HG03060 (cell line): ENCODE measurements around the gene PPM1J.
"Not testable (repeated sequence)": the region's sequence is repeated elsewhere in the genome, so short reads cannot be mapped to it uniquely, and the experiment has no call there.

Experiments used
- ATAC-seq: cut with Tn5 transposase; IDR thresholded peaks from one replicate; pipeline ENCODE4 v1.9.1; 2021; ENCODE audit warnings: low read depth, moderate number of reproducible peaks; ENCODE audit not compliant: unreplicated experiment

Gene PPM1J

GRCh38 chr1:112721966-112722524, 6.9 kb upstream of the PPM1J start:
- no peak for ATAC-seq

- ATAC-seq, result not testable (repeated sequence)
These were observed 6.2 kb upstream of the PPM1J start for GRCh38 chr1:112721294-112721693.

- ATAC-seq, result no peak
These were observed 5.7 kb upstream of the PPM1J start for GRCh38 chr1:112720800-112721199.

GRCh38 chr1:112719706-112720105, 4.6 kb upstream of the PPM1J start:
- ATAC-seq, result no peak

GRCh38 chr1:112718691-112719418, 3.7 kb upstream of the PPM1J start:
- ATAC-seq, result no peak

GRCh38 chr1:112717263-112717873, 2.2 kb upstream of the PPM1J start:
- no peak for ATAC-seq

GRCh38 chr1:112716133-112716720, 1.1 kb upstream of the PPM1J start:
- no peak for ATAC-seq

- no peak for ATAC-seq
These were observed 544 bp downstream of the PPM1J start for GRCh38 chr1:112714313-112715263.

GRCh38 chr1:112713466-112714312, 1.4 kb downstream of the PPM1J start:
- no peak for ATAC-seq

GRCh38 chr1:112712701-112713128, 2.4 kb downstream of the PPM1J start:
- no peak for ATAC-seq

GRCh38 chr1:112712191-112712590, 2.9 kb downstream of the PPM1J start:
- no peak for ATAC-seq

GRCh38 chr1:112711670-112712069, 3.5 kb downstream of the PPM1J start:
- no peak for ATAC-seq

GRCh38 chr1:112711041-112711440, 4.1 kb downstream of the PPM1J start:
- no peak for ATAC-seq

- no peak for ATAC-seq
These were observed 4.5 kb downstream of the PPM1J start for GRCh38 chr1:112710586-112710985.

GRCh38 chr1:112710159-112710558, 5.0 kb downstream of the PPM1J start:
- ATAC-seq, result no peak

- no peak for ATAC-seq
These were observed 6.6 kb downstream of the PPM1J start for GRCh38 chr1:112708489-112708888.

GRCh38 chr1:112708002-112708448, 7.1 kb downstream of the PPM1J start:
- no peak for ATAC-seq

- ATAC-seq, result peak; percentile 41
These were observed 7.7 kb downstream of the PPM1J start for GRCh38 chr1:112707221-112708001.
